NB4 (cell line): ENCODE data around the gene PSAP.

Source experiments
- CTCF ChIP-seq: IDR thresholded peaks from one replicate; pipeline ENCODE4 v1.5.1; 2012; ENCODE audit warnings: low read depth, low read length
- MAX ChIP-seq: IDR thresholded peaks from 2 replicates; pipeline ENCODE4 v1.6.1; 2011; ENCODE audit warnings: low read depth, low read length
- MYC ChIP-seq: IDR thresholded peaks from 2 replicates; pipeline ENCODE4 v1.6.1; 2011; ENCODE audit warnings: low read depth, low read length
- POLR2A ChIP-seq: IDR thresholded peaks from 2 replicates; pipeline ENCODE4 v1.6.1; 2011; ENCODE audit warnings: mild to moderate bottlenecking; ENCODE audit not compliant: insufficient read length; ENCODE audit errors: extremely low read depth

- no peak for TF ChIP-seq CTCF
- no peak for TF ChIP-seq MAX
- TF ChIP-seq POLR2A = no peak
- TF ChIP-seq MYC = no peak
Observed at GRCh38 chr10:71796749-71797405, 54.2 kb downstream of the PSAP start.
